ENCODE data around the gene EXOSC7. TPM values are rescaled to one million over a fixed set of nuclear protein-coding genes. Genes with fewer than 3 reads are reported as not detected.

EXOSC7 gene
- total RNA-seq, 1 experiment from 2014 or later = 88.7 TPM

DNA sequence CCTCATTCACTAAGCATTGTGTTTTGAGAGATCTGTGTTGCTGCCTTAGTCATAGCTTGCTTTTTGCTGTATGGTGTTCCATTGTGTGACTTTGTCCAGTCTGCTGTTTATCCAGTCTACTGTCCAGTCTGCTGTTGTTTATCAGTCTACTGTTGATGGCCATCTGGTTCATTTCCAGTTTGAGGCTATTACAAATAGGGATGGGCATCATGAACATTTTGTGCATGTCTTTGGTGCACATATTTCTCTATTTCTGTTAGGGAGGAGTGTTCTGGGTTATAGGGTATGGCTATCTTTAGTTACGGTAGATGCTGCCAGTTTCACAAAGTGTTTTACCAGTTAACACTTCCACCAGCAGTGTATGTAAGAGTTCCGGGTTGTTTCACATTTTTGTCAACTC lies 27.8 kb downstream of the EXOSC7 start:
- Mint-ChIP-seq H3K36me3 (ENCODE audit: insufficient read depth in 1 of 3, low read depth in 3 of 3) (peaks cover 62 to 85% (median 81%) of the 10 kb centered on the region in 3 experiments), H3K9me3 (peaks cover 18 to 21% of the 10 kb centered on the region in 2 experiments), H3K4me1 (no peaks in the 10 kb centered on the region), H3K27ac (no peak overlapping the region), H3K27me3 (ENCODE audit: low read depth) (no peaks in the 10 kb centered on the region), H3K4me3 (no peak overlapping the region)
- Histone ChIP-seq H4K20me1 (ENCODE audit: control insufficient read depth, insufficient read depth, insufficient read length) (no peaks in the 10 kb centered on the region), H4K91ac (ENCODE audit: insufficient read length, low read depth, low read length) (no peak overlapping the region), H2BK12ac (ENCODE audit: insufficient read length, low read depth, low read length) (no peak overlapping the region), H3K56ac (ENCODE audit: insufficient read length, low read depth, low read length) (no peak overlapping the region), H2BK20ac (ENCODE audit: low read depth, low read length, poor library complexity, severe bottlenecking) (no peak overlapping the region), H2AFZ (ENCODE audit: low read length) (no peak overlapping the region), H2AK5ac (ENCODE audit: insufficient read length, low read length) (no peak overlapping the region), H3K23ac (ENCODE audit: insufficient read length, low read depth, low read length) (no peak overlapping the region), H3K4me2 (ENCODE audit: insufficient read depth, insufficient read length, low read length) (no peak overlapping the region), H3K23me2 (ENCODE audit: insufficient read length, low read depth, low read length, poor library complexity, severe bottlenecking) (no peaks in the 10 kb centered on the region), H2BK120ac (ENCODE audit: low read depth, low read length, poor library complexity, severe bottlenecking) (no peak overlapping the region), H3K9me3 (ENCODE audit: control insufficient read depth, low read depth, low read length) (peaks cover 5% of the 10 kb centered on the region), H2BK15ac (ENCODE audit: low read depth, low read length) (no peak overlapping the region), H3K27me3 (ENCODE audit: insufficient read depth, low read length) (no peaks in the 10 kb centered on the region), H3K4me1 (ENCODE audit: insufficient read depth, low read length) (no peaks in the 10 kb centered on the region), H4K8ac (replicated peaks; ENCODE audit: insufficient read length, low read depth, low read length) (no peak overlapping the region), H3K4ac (ENCODE audit: low read depth, low read length) (no peak overlapping the region), H3K18ac (ENCODE audit: insufficient read length, low read depth, low read length) (no peak overlapping the region), H2BK5ac (ENCODE audit: insufficient read length, low read length) (no peak overlapping the region), H3T11ph (ENCODE audit: low read length) (no peak overlapping the region), H3K79me2 (ENCODE audit: insufficient read depth, low read length) (no peaks in the 10 kb centered on the region), H3K9ac (ENCODE audit: extremely low read depth, insufficient read length, low read length) (no peak overlapping the region), H3K79me1 (ENCODE audit: insufficient read depth, low read depth, low read length, poor library complexity, severe bottlenecking) (no peaks in the 10 kb centered on the region), H4K5ac (ENCODE audit: insufficient read length, low read depth, low read length) (no peak overlapping the region), H3K27ac (ENCODE audit: insufficient read length, low read depth, low read length) (no peak overlapping the region), H3K14ac (ENCODE audit: insufficient read depth, low read length) (no peak overlapping the region)
- WGBS (ENCODE audit: extremely low coverage, insufficient read length, low lambda C conversion rate) = no CpG with 5 or more reads among the region's 2 CpGs
- TF ChIP-seq, protein P1, sequence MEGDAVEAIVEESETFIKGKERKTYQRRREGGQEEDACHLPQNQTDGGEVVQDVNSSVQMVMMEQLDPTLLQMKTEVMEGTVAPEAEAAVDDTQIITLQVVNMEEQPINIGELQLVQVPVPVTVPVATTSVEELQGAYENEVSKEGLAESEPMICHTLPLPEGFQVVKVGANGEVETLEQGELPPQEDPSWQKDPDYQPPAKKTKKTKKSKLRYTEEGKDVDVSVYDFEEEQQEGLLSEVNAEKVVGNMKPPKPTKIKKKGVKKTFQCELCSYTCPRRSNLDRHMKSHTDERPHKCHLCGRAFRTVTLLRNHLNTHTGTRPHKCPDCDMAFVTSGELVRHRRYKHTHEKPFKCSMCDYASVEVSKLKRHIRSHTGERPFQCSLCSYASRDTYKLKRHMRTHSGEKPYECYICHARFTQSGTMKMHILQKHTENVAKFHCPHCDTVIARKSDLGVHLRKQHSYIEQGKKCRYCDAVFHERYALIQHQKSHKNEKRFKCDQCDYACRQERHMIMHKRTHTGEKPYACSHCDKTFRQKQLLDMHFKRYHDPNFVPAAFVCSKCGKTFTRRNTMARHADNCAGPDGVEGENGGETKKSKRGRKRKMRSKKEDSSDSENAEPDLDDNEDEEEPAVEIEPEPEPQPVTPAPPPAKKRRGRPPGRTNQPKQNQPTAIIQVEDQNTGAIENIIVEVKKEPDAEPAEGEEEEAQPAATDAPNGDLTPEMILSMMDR (conservative IDR thresholded peaks at IDR 0.05) = no peak
- DNase-seq = no peak
